HG03103 (cell line): ENCODE data around the gene AGRN.
"Not testable (repeated sequence)": the region's sequence is repeated elsewhere in the genome, so short reads cannot be mapped to it uniquely, and the experiment has no call there.

Experiments used
- ATAC-seq: cut with Tn5 transposase; IDR thresholded peaks from one replicate; pipeline ENCODE4 v1.9.1; 2021; ENCODE audit warnings: low read depth; ENCODE audit not compliant: unreplicated experiment

The AGRN gene

DNA sequence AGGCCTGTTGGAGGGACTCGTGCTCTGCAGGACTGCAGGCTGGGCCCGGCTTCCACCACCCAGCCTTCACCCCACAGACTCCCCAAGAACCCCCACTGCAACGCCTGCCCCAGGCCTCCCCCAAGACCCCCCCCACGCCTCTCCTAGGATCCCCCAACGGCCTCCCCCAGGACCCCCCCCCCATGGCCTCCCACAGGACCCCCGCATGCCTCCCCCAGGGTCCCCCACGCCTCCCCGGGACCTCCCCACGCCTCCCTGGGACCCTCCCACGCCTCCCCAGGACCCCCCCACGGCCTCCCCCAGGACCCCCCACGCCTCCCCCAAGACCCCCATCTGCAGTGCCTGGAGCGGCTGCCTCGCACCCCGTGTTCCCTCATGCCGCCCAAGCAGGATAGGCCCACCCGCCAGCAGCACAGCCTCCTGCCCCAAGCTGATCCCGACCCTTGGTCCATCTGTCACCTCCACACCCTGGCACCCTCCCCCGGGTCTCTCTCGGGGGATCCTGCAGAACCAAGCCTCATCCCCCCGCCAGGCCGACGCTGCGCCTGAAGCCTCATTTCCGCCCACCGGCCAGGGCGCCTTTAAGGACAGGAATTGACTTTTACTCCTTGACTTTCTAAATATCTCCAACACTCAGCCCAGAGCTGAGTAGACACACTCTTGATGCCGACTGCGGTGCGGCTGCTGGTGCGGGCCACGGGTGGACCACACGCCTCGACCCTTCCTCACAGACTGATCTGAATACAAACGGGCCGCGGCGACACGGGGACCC, 68.3 kb downstream of the AGRN start:
- no peak for ATAC-seq

DNA sequence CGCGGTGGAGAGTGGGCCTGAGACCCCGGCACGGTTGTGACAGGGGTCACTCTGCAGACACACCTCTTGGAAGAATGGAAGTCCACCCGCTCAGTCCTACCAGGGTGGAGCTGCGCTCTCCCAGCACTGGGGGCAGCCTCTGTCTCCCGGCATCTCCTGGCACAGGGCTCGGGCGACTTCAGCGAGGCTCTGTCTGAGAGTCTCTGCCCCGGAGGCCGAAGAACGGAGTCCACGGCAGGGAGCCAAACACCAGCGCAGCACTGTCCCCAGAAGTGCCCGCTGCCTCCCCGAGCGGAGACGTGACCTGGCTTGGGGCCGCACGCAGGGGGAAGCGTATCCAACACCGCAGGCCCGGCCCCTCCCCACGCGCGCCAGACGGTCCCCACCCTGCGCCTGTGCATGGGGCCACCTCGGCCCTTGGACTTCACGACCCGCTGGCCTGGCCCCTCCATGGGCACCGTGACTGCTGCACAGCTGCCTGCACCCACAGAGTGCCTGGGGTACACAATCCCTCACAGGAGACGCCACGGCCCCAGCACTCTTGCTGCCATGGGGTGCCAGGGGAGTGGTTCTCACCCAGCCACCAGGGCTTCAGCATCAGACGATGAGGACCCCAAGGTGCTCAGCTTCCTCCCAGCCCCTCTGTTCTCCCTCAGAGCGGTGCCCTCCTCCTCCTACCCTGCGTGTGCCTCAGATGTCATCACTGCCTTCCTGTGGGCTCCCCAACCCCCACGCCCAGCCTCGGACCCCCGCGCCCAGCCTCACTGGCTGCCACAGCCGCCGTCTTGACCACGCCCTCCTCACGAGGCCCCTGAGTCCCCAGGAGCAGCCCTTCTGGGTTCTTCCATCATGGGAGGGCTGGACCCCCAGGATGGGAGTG, 69.1 kb downstream of the AGRN start:
- ATAC-seq: no peak

DNA sequence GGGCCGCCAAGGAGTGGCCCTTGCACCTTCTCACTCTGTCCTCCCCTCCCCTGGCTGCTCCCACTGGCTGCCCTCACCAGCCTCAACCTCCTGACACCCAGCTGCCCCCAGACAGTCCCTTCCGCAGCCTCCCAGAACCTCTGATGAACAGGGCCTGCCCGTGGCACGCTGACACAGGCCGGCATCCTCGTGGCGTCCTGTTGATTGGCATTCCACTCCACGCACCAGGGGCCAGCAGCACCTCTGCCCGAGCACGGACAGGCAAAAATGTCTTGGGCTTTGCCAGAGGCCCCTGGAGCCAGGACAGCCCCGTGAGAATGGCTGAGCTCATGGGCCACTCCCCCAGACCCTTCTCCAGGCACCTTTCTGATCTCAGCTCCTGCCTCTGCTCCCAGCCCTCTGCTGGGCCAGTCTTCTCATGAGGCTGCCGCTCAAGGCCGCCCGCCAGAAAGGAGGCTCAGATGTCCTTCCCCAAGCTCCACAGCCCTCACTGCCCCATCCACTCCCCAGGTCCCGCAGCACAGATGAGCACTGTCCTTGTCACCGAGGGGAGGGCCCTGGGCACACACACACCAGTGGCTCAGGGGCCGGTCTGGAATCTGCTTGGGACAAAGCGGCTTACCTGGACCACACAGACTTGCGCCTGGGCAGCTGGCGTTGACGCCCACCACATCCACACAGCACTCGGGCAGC, 70.0 kb downstream of the AGRN start:
- no peak for ATAC-seq

DNA sequence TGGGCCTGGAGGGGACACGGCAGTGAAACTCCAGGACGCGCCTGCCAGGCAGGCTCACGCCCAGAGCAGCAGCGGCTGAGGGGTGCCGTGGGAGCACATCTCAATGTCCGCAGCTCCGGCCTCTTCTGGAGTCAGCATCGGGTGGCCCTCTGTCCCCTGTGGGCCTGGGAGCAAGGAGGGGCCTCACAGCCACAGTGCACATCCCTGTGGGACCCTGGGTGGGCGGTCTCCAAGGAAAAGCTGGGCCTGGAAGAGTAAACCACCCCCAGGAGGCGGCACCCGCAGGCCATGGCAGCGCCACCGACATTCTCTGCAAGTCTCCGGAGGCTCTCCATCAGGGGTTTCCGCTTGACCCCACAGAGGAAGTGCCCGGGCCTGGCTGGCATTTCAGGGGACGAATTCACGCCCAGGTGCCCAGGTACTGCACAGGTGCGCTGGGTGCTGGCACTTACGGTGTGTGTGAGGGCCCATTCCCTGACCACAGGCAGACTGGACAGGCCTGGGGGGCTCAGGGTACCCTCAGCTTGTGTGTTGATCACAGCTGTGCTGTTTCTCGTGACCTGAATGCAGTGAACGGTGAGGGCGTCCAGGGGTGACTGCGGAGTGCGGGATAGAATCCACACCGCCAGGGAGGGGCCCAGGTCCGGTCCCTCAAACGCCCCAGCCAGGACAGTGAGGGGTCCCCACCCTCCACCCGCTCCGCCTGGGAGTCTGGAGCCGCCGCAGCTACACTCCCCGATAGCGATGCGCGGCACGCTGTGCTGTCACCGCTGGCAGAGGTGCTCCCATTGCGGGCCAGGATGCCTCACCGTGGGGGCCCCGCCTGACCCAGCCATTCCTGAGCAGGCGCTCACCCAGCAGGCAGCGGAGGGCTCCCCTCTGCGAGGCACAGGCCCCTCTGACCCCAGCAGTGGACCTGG, 70.8 kb downstream of the AGRN start:
- ATAC-seq: no peak

DNA sequence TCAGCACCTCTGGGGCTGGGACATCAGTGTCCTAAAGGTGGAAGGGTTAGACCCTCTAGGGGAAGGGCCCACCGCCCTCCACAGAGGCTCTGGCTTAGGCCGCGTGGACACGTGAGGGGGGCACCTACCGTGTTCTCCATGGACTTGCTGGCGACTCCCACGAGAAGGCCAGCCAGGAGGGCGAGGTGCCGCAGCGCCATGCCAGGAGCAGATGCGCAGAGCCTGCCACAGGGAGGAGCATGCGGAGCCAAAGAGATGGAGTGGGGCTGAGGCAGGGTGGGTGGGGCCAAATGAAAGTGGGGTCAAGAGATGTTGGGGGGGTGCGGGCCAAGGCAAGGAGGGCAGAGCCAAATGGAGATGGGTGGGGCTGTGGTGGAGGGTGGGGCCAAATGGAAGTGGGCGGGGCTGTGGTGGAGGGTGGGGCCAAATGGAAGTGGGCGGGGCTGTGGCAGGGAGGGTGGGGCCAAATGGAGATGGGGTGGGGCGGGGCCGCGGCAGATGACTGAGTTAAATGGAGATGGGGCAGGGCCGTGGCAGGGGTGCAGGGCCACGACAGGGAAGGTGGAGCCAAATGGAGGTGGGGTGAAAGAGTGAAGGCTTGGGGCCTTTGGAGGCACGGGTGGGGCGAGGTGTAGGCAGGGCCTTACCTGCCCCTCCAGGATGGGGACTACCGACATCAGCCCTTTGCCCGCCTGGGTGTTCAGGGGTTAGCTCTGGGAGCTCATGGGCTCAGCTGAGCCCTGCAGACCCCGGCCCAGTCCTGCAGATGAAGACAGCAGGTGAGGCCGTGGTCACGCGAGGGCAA, 71.6 kb downstream of the AGRN start:
- no peak for ATAC-seq

DNA sequence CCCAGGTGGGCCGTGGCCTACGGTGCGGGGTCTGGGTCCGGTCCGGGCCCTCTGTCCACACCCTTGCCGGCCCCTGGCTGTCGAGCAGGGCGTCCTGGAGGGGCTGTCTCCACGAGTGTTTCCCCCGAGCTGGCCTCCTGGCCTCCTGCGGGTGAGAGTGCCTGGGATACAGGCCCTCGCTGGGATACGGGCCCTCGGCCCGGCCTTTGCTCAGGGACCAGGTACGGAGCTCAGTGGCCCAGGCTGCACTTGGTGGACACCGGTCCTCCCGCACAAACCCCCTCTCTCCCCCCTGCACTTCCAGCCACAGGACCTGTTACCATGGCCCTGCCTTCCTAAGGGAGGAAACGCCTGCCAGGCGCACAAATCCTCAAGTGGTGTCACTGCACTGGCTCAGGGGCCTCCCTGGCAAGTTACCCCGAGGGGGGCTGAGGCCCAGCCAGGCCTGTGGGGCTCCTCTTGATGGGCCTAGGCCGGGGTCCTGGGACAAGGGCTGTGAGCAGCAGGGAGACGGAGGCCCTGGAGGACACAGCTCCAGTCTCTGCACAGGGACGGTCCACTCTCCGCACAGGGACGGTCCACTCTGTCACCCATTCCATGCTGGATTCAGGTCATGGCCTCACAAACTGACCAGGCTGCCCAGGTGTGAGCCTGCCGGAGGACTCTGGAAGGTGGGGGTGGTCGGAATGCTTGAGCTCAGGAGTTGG, 72.4 kb downstream of the AGRN start:
- ATAC-seq: no peak

DNA sequence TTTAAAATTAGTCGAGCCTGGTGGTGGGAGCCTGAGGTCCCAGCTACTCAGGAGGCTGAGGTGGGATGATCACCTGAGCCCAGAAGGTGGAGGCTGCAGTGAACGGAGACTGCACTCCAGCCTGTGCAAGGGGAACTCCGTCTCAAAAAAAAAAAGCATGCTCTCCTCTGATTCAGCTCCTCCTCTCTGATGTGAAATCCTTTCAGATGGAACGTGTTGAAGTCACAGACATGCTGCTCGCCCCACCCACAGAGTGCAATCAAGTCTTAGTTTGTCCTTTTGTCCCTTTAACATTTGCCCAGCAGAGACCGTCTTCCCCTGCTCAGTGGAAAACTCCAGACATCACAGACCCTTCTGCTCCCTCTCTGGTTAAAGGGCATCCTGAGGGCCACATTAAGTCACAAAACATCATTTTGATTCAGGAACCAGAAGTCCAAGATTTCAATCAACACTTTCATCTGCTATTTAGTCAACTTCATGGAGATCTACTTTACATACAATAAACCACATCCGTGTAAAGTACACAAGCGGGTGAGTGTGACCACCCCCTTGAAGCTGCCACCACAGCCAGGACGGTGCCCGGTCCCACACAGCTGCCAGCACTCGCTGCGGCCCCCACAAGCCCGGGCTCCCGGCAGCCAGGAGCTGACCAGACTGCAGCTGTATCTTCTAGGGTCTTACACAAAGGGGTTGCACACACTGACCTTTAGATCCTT, 73.1 kb downstream of the AGRN start:
- ATAC-seq: no peak

DNA sequence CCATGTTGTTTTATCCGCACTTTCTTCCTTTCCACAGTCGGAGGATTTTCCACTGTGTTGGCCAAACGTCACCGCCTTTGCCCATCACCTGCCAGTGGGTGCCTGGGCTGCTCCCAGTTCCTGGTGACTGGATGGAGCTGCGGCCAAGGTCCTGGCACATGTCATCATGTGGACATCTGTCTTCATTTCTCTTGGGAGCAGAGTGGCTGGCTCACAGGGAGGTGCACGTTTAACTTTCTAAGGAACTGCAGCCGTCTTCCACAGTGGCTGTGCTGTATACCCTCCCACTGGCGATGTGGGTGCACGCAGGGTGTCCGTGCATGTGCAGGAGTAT, 73.7 kb downstream of the AGRN start:
- ATAC-seq: no peak

DNA sequence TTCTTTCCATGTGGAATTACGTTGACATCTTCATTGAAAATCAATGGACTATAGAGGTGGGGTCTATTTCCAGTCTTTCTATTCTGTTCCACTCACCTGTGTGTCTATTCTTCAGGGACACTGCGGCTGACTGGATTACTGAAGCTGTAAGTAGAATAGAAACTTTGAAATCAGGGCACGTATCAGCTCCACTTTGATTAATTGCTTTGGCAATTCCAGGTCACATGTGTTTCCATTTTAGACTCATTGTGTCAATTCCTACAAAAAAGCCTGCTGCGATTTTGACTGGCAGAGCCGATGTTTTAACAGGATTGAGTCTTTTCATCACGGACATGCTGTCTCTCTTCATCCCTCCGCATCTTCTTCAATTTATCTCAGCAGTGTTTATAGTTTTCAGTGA, 75.1 kb downstream of the AGRN start:
- ATAC-seq: no peak

DNA sequence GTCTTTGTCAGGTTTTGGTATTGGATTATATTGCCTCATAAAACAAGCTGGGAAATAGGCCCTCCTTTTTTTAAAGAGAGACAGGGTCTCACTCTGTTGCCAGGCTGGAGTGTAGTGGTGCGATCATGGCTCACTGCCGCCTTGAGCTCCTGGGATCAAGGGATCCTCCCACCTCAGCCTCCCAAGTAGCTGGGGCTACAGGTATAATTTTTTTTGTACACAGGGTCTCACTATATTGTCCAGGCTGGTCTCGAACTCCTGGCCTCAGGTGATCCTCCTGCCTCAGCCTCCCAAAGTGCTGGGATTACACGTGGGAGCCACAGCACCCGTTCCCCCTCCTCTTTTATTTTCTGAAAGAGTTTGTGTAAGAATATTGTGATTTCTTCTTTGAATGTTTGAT, 76.2 kb downstream of the AGRN start:
- not testable (repeated sequence) for ATAC-seq

DNA sequence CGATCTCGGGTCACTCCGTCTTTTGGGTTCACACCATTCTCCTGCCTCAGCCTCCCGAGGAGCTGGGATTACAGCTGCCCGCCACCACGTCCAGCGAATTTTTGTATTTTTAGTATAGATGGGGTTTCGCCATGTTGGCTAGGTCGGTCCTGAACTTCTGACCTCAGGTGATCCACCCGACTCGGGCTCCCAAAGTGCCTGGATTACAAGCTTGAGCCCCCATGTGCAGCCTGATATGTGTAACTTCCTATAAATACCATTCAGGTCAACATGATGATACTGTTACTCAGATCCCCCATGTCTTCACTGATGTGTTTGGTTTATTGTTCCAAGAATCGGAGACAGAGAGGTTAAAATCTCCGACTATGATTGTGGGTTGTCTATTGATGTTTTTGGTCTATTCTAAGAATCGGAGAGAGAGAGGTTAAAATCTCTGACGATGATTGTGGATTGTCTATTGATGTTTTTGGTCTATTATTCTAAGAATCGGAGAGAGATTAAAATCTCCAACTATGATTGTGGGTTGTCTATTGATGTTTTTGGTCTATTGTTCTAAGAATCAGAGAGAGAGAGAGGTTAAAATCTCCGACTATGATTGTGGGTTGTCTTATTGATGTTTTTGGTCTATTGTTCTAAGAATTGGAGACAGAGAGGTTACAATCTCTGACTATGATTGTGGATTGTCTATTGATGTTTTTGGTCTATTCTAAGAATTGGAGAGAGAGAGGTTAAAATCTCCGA, 78.9 kb downstream of the AGRN start:
- ATAC-seq: no peak

DNA sequence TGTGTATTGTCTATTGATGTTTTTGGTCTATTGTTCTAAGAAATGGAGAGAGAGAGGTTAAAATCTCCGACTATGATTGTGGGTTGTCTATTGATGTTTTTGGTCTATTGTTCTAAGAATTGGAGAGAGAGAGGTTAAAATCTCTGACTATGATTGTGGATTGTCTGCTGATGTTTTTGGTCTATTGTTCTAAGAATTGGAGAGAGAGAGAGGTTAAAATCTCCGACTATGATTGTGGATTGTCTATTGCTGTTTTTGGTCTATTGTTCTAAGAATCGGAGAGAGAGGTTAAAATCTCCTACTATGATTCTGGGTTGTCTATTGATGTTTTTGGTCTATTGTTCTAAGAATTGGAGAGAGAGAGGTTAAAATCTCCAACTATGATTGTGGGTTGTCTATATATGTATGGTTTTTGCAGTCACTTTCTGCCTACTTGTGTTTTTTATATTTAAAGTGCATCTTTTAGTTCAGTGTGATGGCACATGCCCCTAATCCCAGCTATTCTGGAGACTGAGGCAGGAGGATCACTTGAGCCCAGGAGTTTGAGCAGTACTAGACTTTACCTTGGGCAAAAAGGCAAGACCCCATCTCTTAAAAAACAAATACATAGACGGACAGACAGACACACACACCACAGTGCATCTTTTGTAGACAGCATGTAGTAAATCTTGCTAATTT, 79.7 kb downstream of the AGRN start:
- no peak for ATAC-seq

DNA sequence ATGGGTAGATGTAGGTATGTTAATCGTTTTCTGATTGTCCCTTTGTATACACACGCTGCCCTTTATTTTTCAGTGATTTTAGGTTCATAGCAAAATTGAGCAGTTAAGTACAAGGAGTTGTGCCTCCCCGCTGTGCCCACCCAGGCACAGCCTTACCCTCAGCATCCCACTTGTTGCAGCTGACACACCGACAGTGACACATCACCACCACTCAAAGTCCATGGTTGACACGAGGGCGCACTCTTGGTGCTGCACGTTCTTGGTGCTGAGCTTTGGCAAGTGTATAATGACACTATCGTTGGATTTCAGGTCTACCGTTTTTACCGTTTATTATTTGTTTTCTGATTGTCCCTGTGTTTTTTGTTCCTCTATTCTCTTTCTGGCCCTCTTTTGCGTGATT, 80.4 kb downstream of the AGRN start:
- ATAC-seq: no peak

DNA sequence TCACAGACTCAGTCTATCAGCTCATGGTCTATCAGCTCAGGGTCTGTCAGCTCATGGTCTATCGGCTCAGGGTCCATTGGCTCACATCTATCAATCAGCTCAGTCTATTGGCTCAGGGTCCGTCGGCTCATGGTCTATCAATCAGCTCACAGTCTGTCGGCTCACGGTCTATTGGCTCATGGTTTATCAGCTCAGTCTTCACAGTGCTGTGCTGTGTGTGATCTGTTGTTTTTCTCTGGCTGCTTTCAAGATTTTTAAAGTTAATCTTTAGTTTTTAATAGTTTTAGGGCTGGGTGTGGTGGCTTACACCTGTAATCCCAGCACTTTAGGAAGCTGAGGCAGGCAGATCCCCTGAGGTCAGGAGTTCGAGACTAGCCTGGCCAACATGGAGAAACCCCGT, 81.6 kb downstream of the AGRN start:
- no peak for ATAC-seq

DNA sequence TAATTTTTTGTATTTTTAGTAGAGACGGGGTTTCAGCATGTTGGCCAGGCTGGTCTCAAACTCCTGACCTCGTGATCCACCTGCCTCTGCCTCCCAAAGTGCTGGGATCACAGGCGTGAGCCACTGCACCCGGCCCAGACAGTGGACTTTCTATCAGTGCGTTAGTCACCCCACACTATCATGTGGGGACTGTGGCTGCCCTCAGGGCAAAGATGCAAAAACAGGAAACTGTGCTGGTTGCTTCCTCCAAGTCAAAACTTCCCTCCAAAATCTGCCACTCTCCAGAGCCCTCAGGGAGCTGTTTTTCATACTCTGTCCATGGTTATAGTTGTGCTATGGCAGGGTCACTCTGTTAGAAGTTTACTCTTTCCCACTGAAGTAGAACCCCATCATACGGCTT, 84.2 kb downstream of the AGRN start:
- ATAC-seq: not testable (repeated sequence)
